ENCODE data around the gene GAB2.

DNA sequence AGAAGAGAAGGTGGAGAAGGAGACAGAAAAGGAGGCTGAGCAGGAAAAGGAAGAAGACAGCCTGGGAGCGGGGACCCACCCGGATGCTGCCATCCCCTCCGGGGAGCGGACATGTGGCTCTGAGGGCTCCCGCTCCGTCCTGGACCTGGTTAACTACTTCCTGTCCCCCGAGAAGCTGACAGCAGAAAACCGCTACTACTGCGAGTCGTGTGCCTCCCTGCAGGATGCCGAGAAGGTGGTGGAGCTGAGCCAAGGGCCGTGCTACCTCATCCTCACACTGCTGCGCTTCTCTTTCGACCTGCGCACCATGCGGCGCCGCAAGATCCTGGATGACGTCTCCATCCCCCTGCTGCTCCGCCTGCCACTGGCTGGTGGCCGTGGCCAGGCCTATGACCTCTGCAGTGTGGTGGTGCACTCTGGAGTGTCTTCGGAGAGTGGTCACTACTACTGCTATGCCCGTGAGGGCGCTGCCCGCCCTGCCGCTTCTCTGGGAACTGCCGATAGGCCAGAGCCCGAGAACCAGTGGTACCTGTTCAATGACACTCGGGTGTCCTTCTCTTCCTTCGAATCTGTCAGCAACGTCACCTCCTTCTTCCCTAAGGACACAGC is 207.5 kb downstream of the GAB2 start:
- TF ChIP-seq EZH2 (IDR thresholded peaks at IDR 0.05) (no peak), POLR2AphosphoS5 (IDR thresholded peaks at IDR 0.05; ENCODE audit: borderline replicate concordance, low read depth, low read length) (no peak)

All from SK-N-MC (cell line).